H1 (cell line): ENCODE data around the gene GLT8D2. TPM values are rescaled to one million over a fixed set of nuclear protein-coding genes. Genes with fewer than 3 reads are reported as not detected.

ENCODE experiments used
- CTCF ChIA-PET: fragments of 300-600 bp; sonication (Branson Sonifier 250); formaldehyde crosslinking; loops from one replicate; lab custom pipeline; 2021; ENCODE audit not compliant: partially characterized antibody; lab: Charles Lee
- POLR2A ChIA-PET: fragments of 300-600 bp; sonication (Branson Sonifier 250); formaldehyde crosslinking; loops from one replicate; lab custom pipeline; 2021; ENCODE audit warnings: inconsistent platforms; ENCODE audit not compliant: partially characterized antibody; lab: Charles Lee
- DNase-seq, 2 experiments: peaks; one replicate each; pipeline versions ENCODE4 v3.0.0 to v3.0.0-alpha.2; 2010 to 2022; ENCODE audit warnings: low spot score in 2 of 2, low read depth in 1 of 2, mixed read lengths in 1 of 2
- FAIRE-seq: peaks from 2 replicates; lab custom pipeline; 2011; peaks lifted over from hg19 to GRCh38; lab: Jason Lieb, UNC
- H2AFZ ChIP-seq: 2 replicates; pipeline ENCODE4 v1.8.1; 2012; ENCODE audit warnings: low read length, inconsistent platforms
- H2AK5ac ChIP-seq: 2 replicates; pipeline ENCODE4 v1.6.1; 2013; ENCODE audit warnings: low read depth, low read length
- H2BK120ac ChIP-seq: replicated peaks from 2 replicates; pipeline ENCODE3; 2013; ENCODE audit warnings: low read depth, low read length, inconsistent platforms
- H2BK12ac ChIP-seq: 2 replicates; pipeline ENCODE4 v1.6.1; 2013; ENCODE audit warnings: low read depth, low read length
- H2BK15ac ChIP-seq: 2 replicates; pipeline ENCODE4 v1.6.1; 2013; ENCODE audit warnings: low read length
- H2BK20ac ChIP-seq: 2 replicates; pipeline ENCODE4 v1.6.1; 2013; ENCODE audit warnings: low read length
- H2BK5ac ChIP-seq: 2 replicates; pipeline ENCODE4 v1.6.1; 2013; ENCODE audit warnings: low read depth, low read length
- H3K14ac ChIP-seq: 2 replicates; pipeline ENCODE4 v1.6.1; 2013; ENCODE audit warnings: inconsistent platforms; ENCODE audit not compliant: insufficient read length
- H3K18ac ChIP-seq: 2 replicates; pipeline ENCODE4 v1.6.1; 2013; ENCODE audit warnings: low read length; ENCODE audit errors: extremely low read depth
- H3K23ac ChIP-seq: 2 replicates; pipeline ENCODE4 v1.6.1; 2013; ENCODE audit warnings: inconsistent platforms; ENCODE audit not compliant: insufficient read length
- H3K23me2 ChIP-seq: 2 replicates; pipeline ENCODE4 v1.6.1; 2013; ENCODE audit warnings: low read depth, low read length
- H3K27ac ChIP-seq: 2 replicates; pipeline ENCODE4 v1.6.1; 2011; ENCODE audit warnings: low read depth, low read length, inconsistent platforms
- H3K27me3 ChIP-seq, 4 experiments: replicated peaks in 1 of 4; 1 replicate in 1 of 4; 2 replicates in 3 of 4; pipeline versions ENCODE4 v1.6.1 to v1.8.1; 2011 to 2013; ENCODE audit warnings: low read length in 3 of 4, mild to moderate bottlenecking in 3 of 4, inconsistent platforms in 2 of 4, mixed read lengths in 2 of 4, moderate library complexity in 1 of 4; ENCODE audit not compliant: control insufficient read depth in 3 of 4, insufficient read depth in 3 of 4; ENCODE audit errors: extremely low read depth in 1 of 4
- H3K36me3 ChIP-seq, 4 experiments: 2 replicates each; pipeline versions ENCODE4 v1.6.1 to v1.8.1; 2011 to 2013; ENCODE audit warnings: mild to moderate bottlenecking in 4 of 4, low read length in 3 of 4, moderate library complexity in 2 of 4, control low read depth in 1 of 4, inconsistent platforms in 1 of 4; ENCODE audit not compliant: insufficient read depth in 4 of 4, control insufficient read depth in 2 of 4
- H3K4ac ChIP-seq: replicated peaks from 2 replicates; pipeline ENCODE3; 2013; ENCODE audit warnings: low read length, low read depth, mixed read lengths, inconsistent platforms; ENCODE audit not compliant: insufficient read length
- H3K4me1 ChIP-seq, 4 experiments: replicated peaks in 1 of 4; 1 replicate in 1 of 4; 2 replicates in 3 of 4; pipeline versions ENCODE4 v1.6.1 to v1.8.1; 2011 to 2013; ENCODE audit warnings: low read length in 3 of 4, inconsistent platforms in 2 of 4, mixed read lengths in 1 of 4; ENCODE audit not compliant: insufficient read depth in 4 of 4, control insufficient read depth in 3 of 4
- H3K4me2 ChIP-seq, 2 experiments: 2 replicates each; pipeline versions ENCODE4 v1.6.1 to v1.8.1; 2011 to 2013; ENCODE audit warnings: low read depth in 2 of 2, low read length in 2 of 2, control low read depth in 1 of 2, inconsistent platforms in 1 of 2, mild to moderate bottlenecking in 1 of 2; ENCODE audit not compliant: insufficient read depth in 1 of 2
- H3K4me3 ChIP-seq, 4 experiments: fragments of 200-600, 300-600 bp in 1 of 4; sonication (generic), shearing (Covaris generic), sonication (Bioruptor Twin) in 1 of 4; 2 replicates each; pipeline versions ENCODE4 v1.5.1 to v1.8.1; 2011 to 2016; ENCODE audit warnings: low read length in 4 of 4, low read depth in 3 of 4, control low read depth in 2 of 4, inconsistent platforms in 2 of 4, mild to moderate bottlenecking in 2 of 4, mixed read lengths in 1 of 4, moderate library complexity in 1 of 4; ENCODE audit not compliant: insufficient read depth in 2 of 4; ENCODE audit errors: extremely low read depth in 1 of 4
- H3K56ac ChIP-seq: replicated peaks from 2 replicates; pipeline ENCODE3; 2013; ENCODE audit warnings: low read depth, mild to moderate bottlenecking, mixed read lengths, low read length, inconsistent platforms; ENCODE audit not compliant: insufficient read length
- H3K79me1 ChIP-seq: 2 replicates; pipeline ENCODE4 v1.6.1; 2013; ENCODE audit warnings: low read depth, low read length, control low read depth
- H3K79me2 ChIP-seq, 2 experiments: 2 replicates each; pipeline versions ENCODE4 v1.6.1 to v1.8.1; 2012 to 2013; ENCODE audit warnings: low read length in 2 of 2, mild to moderate bottlenecking in 2 of 2, inconsistent platforms in 1 of 2; ENCODE audit not compliant: insufficient read depth in 2 of 2, control insufficient read depth in 1 of 2
- H3K9ac ChIP-seq, 4 experiments: replicated peaks in 1 of 4; 1 replicate in 1 of 4; 2 replicates in 3 of 4; pipeline versions ENCODE4 v1.6.1 to v1.8.1; 2011 to 2013; ENCODE audit warnings: low read depth in 3 of 4, low read length in 3 of 4, control low read depth in 2 of 4, mild to moderate bottlenecking in 2 of 4, moderate library complexity in 2 of 4, inconsistent platforms in 1 of 4; ENCODE audit errors: extremely low read depth in 1 of 4
- H3K9me3 ChIP-seq, 2 experiments: 2 replicates each; pipeline versions ENCODE4 v1.6.1 to v1.8.1; 2012 to 2013; ENCODE audit warnings: mild to moderate bottlenecking in 2 of 2, moderate library complexity in 2 of 2, control low read depth in 1 of 2, inconsistent platforms in 1 of 2, low read depth in 1 of 2, low read length in 1 of 2, mixed read lengths in 1 of 2; ENCODE audit not compliant: insufficient read depth in 2 of 2
- H4K20me1 ChIP-seq, 2 experiments: replicated peaks in 1 of 2; 2 replicates each; pipeline versions ENCODE3 to v1.8.1; 2011 to 2013; ENCODE audit warnings: inconsistent platforms in 2 of 2, low read length in 2 of 2, mild to moderate bottlenecking in 1 of 2; ENCODE audit not compliant: insufficient read depth in 2 of 2, control insufficient read depth in 1 of 2
- H4K5ac ChIP-seq: 2 replicates; pipeline ENCODE4 v1.6.1; 2013; ENCODE audit warnings: low read length, low read depth, mixed read lengths, inconsistent platforms; ENCODE audit not compliant: insufficient read length
- H4K8ac ChIP-seq: 2 replicates; pipeline ENCODE4 v1.8.0; 2013; ENCODE audit warnings: mild to moderate bottlenecking, moderate library complexity, low read length, inconsistent platforms; ENCODE audit not compliant: insufficient read depth; ENCODE audit errors: extremely low read depth
- H4K91ac ChIP-seq: replicated peaks from 2 replicates; pipeline ENCODE3; 2013; ENCODE audit warnings: low read length, mixed read lengths, inconsistent platforms; ENCODE audit not compliant: insufficient read length
- BRCA1 ChIP-seq: IDR thresholded peaks from 2 replicates; pipeline ENCODE4 v1.6.1; 2012; ENCODE audit warnings: low read depth, low read length, improper control_type of control experiment
- CHD1 ChIP-seq: IDR thresholded peaks from 2 replicates; pipeline ENCODE4 v1.6.1; 2012; ENCODE audit warnings: low read depth, low read length, improper control_type of control experiment
- CHD2 ChIP-seq: IDR thresholded peaks from 2 replicates; pipeline ENCODE4 v1.6.1; 2012; ENCODE audit warnings: low read length, improper control_type of control experiment
- CREB1 ChIP-seq: IDR thresholded peaks from 2 replicates; pipeline ENCODE4 v1.6.1; 2012; ENCODE audit warnings: inconsistent platforms
- EGR1 ChIP-seq: IDR thresholded peaks from 2 replicates; pipeline ENCODE4 v1.6.1; 2011; ENCODE audit warnings: low read depth, low read length, borderline replicate concordance
- HDAC6 ChIP-seq: IDR thresholded peaks from one replicate; pipeline ENCODE4 v1.7.1; 2012; ENCODE audit warnings: low read depth, mild to moderate bottlenecking, inconsistent platforms, low read length, moderate library complexity
- TBP ChIP-seq: IDR thresholded peaks from 2 replicates; pipeline ENCODE4 v1.6.1; 2011; ENCODE audit warnings: low read depth, low read length, improper control_type of control experiment
- YY1 ChIP-seq: IDR thresholded peaks from 2 replicates; pipeline ENCODE4 v1.6.1; 2011; ENCODE audit warnings: low read depth, mild to moderate bottlenecking, low read length
- WGBS, 2 experiments: shearing (Covaris generic) in 1 of 2; methylation state at CpG; one replicate each; pipeline versions ENCODE4 v1.1.6 to v1.1.7; 2013 to 2015; ENCODE audit warnings: low lambda C conversion rate in 2 of 2, mixed read lengths in 2 of 2, inconsistent platforms in 1 of 2, low coverage in 1 of 2, missing lambda C conversion rate in 1 of 2; ENCODE audit not compliant: insufficient replicate concordance in 2 of 2, insufficient coverage in 1 of 2, insufficient read length in 1 of 2; ENCODE audit errors: extremely low coverage in 1 of 2, missing lambda C conversion rate in 1 of 2; 5-methylcytosine and 5-hydroxymethylcytosine counted together
- polyA plus RNA-seq, 7 experiments: library from polyadenylated mRNA; depleted of rRNA in 3 of 7; stranded (reverse) in 5 of 7; unstranded in 2 of 7; fragments of >200 nt in 5 of 7; fragments of 200-250 nt in 2 of 7; gene quantifications; 1 replicate in 5 of 7; 2 replicates in 1 of 7; 4 replicates in 1 of 7; pipeline versions ENCODE4 v1.2.1 to v1.2.3, GENCODE V29; 2011 to 2013; ENCODE audit warnings: missing spikeins in 2 of 7, mixed read lengths in 2 of 7
- total RNA-seq: library from RNA; stranded (reverse); fragmentation: NEBNext Ultra II Directional; extraction: Animal tissue kit (Norgen Biotek cat#: 25700); gene quantifications from 2 replicates; pipeline ENCODE4 v1.2.1, GENCODE V29; 2021

Gene GLT8D2
- total and polyA plus RNA-seq, 2 of the 8 experiments (the other 6 are each of a cell fraction or from before 2014, with no cell fraction given), result 6.8 to 9.8 TPM

DNA sequence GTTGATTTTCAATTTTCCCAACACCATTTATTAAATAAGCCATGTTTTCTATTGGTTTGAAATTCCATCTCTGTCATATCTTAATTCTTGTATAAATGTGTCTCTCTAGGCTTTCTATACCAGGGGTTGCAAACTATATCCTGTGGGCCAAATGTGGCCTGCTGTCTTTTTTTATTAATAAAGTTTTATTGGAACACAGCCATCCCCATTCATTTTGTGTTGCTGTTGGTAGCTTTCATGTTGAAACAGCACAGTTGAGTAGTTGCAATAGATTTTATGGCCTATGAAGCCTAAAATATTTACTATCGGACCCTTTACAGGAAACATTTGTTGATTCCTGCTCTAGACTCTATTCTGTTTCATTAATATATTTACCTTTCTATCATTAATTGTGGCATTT lies 23.7 kb upstream of the GLT8D2 start:
- H2AFZ ChIP-seq, result no peak overlapping the region
- H3K56ac ChIP-seq, result no peak overlapping the region
- no peak overlapping the region for H3K4me2 ChIP-seq
- TF ChIP-seq CREB1 (no peak), TBP (no peak), HDAC6 (no peak), BRCA1 (no peak), CHD2 (no peak), EGR1 (no peak), YY1 (no peak), CHD1 (no peak)
- no peak overlapping the region for H3K18ac ChIP-seq
- no peak overlapping the region for H4K91ac ChIP-seq
- POLR2A ChIA-PET, result no interaction called here
- no peaks in the 10 kb centered on the region for H3K4me1 ChIP-seq
- no peak overlapping the region for H3K4ac ChIP-seq
- no peak overlapping the region for H3K14ac ChIP-seq
- no peak overlapping the region for H4K8ac ChIP-seq
- 93% methylated on average over 1 of the region's 1 CpG; no CpG with 5 or more reads in 1 of the 2 experiments for WGBS, 2 experiments
- no peak overlapping the region for H2BK12ac ChIP-seq
- no peak overlapping the region for H4K5ac ChIP-seq
- no peak overlapping the region for H2AK5ac ChIP-seq
- no peak overlapping the region for H3K4me3 ChIP-seq
- H3K36me3 ChIP-seq, result no peaks in the 10 kb centered on the region
- H3K23me2 ChIP-seq, result no peaks in the 10 kb centered on the region
- no peak overlapping the region for H2BK20ac ChIP-seq
- DNase-seq (no peak), FAIRE-seq (no peak)
- no peaks in the 10 kb centered on the region for H3K27me3 ChIP-seq
- H3K79me1 ChIP-seq, result no peaks in the 10 kb centered on the region
- H2BK120ac ChIP-seq, result no peak overlapping the region
- no peak overlapping the region for H2BK5ac ChIP-seq
- no peaks in the 10 kb centered on the region for H4K20me1 ChIP-seq
- no peaks in the 10 kb centered on the region for H3K79me2 ChIP-seq
- H3K9me3 ChIP-seq, result no peaks in the 10 kb centered on the region
- CTCF ChIA-PET, result interaction anchor here (1.6 kb wide), 2 partner anchors 15 to 35 kb away, joined by 5 to 6 read pairs; no protein-coding TSS in a partner anchor
- no peak overlapping the region for H3K23ac ChIP-seq
- H2BK15ac ChIP-seq, result no peak overlapping the region
- H3K27ac ChIP-seq, result no peak overlapping the region
- no peak overlapping the region for H3K9ac ChIP-seq
